Measurements from ENCODE around the gene CAMKMT.

DNA sequence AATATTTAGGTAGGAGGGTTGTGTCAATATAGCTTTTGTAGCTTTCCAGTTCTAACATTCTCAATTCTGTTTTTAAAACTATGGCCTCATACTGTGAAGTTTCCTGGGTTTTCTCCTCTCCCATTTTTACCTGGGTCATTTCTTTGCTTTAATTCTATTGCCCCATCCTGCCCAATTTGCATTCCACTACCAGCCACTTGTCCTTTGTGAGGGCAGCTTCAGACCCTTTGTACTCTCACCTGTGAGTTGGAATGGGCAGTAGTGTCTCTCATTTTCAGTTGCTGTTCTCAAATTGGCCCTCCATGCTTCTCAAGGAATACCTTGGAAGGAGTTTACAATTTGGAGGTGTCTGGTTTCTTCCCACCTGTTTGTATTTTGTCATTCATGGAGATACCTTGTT is 108.4 kb downstream of the CAMKMT start:
- TF ChIP-seq, protein P1, sequence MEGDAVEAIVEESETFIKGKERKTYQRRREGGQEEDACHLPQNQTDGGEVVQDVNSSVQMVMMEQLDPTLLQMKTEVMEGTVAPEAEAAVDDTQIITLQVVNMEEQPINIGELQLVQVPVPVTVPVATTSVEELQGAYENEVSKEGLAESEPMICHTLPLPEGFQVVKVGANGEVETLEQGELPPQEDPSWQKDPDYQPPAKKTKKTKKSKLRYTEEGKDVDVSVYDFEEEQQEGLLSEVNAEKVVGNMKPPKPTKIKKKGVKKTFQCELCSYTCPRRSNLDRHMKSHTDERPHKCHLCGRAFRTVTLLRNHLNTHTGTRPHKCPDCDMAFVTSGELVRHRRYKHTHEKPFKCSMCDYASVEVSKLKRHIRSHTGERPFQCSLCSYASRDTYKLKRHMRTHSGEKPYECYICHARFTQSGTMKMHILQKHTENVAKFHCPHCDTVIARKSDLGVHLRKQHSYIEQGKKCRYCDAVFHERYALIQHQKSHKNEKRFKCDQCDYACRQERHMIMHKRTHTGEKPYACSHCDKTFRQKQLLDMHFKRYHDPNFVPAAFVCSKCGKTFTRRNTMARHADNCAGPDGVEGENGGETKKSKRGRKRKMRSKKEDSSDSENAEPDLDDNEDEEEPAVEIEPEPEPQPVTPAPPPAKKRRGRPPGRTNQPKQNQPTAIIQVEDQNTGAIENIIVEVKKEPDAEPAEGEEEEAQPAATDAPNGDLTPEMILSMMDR (IDR thresholded peaks at IDR 0.05 in 2 of 3, conservative IDR thresholded peaks at IDR 0.05 in 1 of 3; ENCODE audit: insufficient read depth in 2 of 3, low read depth in 1 of 3, low read length in 3 of 3) = no peak
- TF ChIP-seq USF2 (CRISPR knock-in tag; IDR thresholded peaks at IDR 0.05) = no peak
- TF ChIP-seq TRIM24 (IDR thresholded peaks at IDR 0.05) = no peak
- no peak for TF ChIP-seq YY1 (IDR thresholded peaks at IDR 0.05; ENCODE audit: borderline replicate concordance in 1 of 3, control insufficient read depth in 1 of 3, extremely low read depth in 1 of 3, insufficient read depth in 3 of 3, insufficient read length in 1 of 3, insufficient replicate concordance in 2 of 3, low read depth in 1 of 3, low read length in 2 of 3)
- TF ChIP-seq POLR2A (conservative IDR thresholded peaks at IDR 0.05) = no peak
- TF ChIP-seq JUND (IDR thresholded peaks at IDR 0.05; ENCODE audit: borderline replicate concordance, low read depth, low read length) = no peak
- TF ChIP-seq JUND (tag; IDR thresholded peaks at IDR 0.05; ENCODE audit: borderline replicate concordance, low read depth, low read length) = no peak
- no peak for TF ChIP-seq ZFP36 (IDR thresholded peaks at IDR 0.05; ENCODE audit: low read depth, low read length, partially characterized antibody)
